Dermis blood vessel endothelial cell (primary cell): ENCODE data around the gene CAVIN1. TPM values are rescaled to one million over a fixed set of nuclear protein-coding genes. Genes with fewer than 3 reads are reported as not detected.

ENCODE experiments used
- DNase-seq: peaks from one replicate; pipeline ENCODE4 v3.0.0; 2010
- total RNA-seq: library from RNA; depleted of rRNA; stranded (reverse); fragments of >200 nt; gene quantifications from 2 replicates; pipeline ENCODE4 v1.2.3, GENCODE V29; 2014

The CAVIN1 gene
- total RNA-seq, 1 donor from 2014 or later = 768 TPM

GRCh38 chr17:42429726-42430447, 6.8 kb upstream of the CAVIN1 start:
- no peak for DNase-seq

GRCh38 chr17:42428141-42428944, 5.3 kb upstream of the CAVIN1 start:
- DNase-seq = peak; percentile 89

GRCh38 chr17:42424991-42425610, 2.0 kb upstream of the CAVIN1 start:
- DNase-seq = no peak

GRCh38 chr17:42423766-42424165, 710 bp upstream of the CAVIN1 start:
- DNase-seq = no peak

GRCh38 chr17:42422412-42422957, 571 bp downstream of the CAVIN1 start:
- DNase-seq = peak; percentile 56

- DNase-seq = peak; percentile 65
Measured at GRCh38 chr17:42421507-42422338, 1.3 kb downstream of the CAVIN1 start.

- no peak for DNase-seq
Measured at GRCh38 chr17:42421136-42421506, 1.9 kb downstream of the CAVIN1 start.

- DNase-seq = peak; percentile 53
Measured at GRCh38 chr17:42417981-42418380, 5.1 kb downstream of the CAVIN1 start.

GRCh38 chr17:42414704-42415409, 8.2 kb downstream of the CAVIN1 start:
- DNase-seq = no peak

GRCh38 chr17:42413464-42414040, 9.5 kb downstream of the CAVIN1 start:
- no peak for DNase-seq

- no peak for DNase-seq
Measured at GRCh38 chr17:42411905-42412679, 11.0 kb downstream of the CAVIN1 start.

GRCh38 chr17:42411361-42411760, 11.7 kb downstream of the CAVIN1 start:
- no peak for DNase-seq

- DNase-seq = no peak
Measured at GRCh38 chr17:42410319-42410685, 12.8 kb downstream of the CAVIN1 start.

GRCh38 chr17:42409523-42410318, 13.3 kb downstream of the CAVIN1 start:
- peak; percentile 89 for DNase-seq

GRCh38 chr17:42408061-42408460, 15.0 kb downstream of the CAVIN1 start:
- peak; percentile 82 for DNase-seq

GRCh38 chr17:42407289-42407836, 15.7 kb downstream of the CAVIN1 start:
- peak; percentile 97 for DNase-seq

- DNase-seq = peak; percentile 60
Measured at GRCh38 chr17:42406615-42407288, 16.3 kb downstream of the CAVIN1 start.

- peak; percentile 83 for DNase-seq
Measured at GRCh38 chr17:42405963-42406495, 17.0 kb downstream of the CAVIN1 start.
